NB4 (cell line): ENCODE measurements around the gene BRINP2.

Experiments
- POLR2A ChIP-seq: IDR thresholded peaks from 2 replicates; pipeline ENCODE4 v1.6.1; 2011; ENCODE audit warnings: mild to moderate bottlenecking; ENCODE audit not compliant: insufficient read length; ENCODE audit errors: extremely low read depth
- TF ChIP-seq, protein P1 (sequence below): IDR thresholded peaks from one replicate; pipeline ENCODE4 v1.5.1; 2012; ENCODE audit warnings: low read depth, low read length

- TF ChIP-seq, protein P1, sequence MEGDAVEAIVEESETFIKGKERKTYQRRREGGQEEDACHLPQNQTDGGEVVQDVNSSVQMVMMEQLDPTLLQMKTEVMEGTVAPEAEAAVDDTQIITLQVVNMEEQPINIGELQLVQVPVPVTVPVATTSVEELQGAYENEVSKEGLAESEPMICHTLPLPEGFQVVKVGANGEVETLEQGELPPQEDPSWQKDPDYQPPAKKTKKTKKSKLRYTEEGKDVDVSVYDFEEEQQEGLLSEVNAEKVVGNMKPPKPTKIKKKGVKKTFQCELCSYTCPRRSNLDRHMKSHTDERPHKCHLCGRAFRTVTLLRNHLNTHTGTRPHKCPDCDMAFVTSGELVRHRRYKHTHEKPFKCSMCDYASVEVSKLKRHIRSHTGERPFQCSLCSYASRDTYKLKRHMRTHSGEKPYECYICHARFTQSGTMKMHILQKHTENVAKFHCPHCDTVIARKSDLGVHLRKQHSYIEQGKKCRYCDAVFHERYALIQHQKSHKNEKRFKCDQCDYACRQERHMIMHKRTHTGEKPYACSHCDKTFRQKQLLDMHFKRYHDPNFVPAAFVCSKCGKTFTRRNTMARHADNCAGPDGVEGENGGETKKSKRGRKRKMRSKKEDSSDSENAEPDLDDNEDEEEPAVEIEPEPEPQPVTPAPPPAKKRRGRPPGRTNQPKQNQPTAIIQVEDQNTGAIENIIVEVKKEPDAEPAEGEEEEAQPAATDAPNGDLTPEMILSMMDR = no peak
- no peak for TF ChIP-seq POLR2A
Observed at GRCh38 chr1:177315261-177315660, 144.5 kb downstream of the BRINP2 start.
